HG03520 (cell line): ENCODE results near the gene ZNF594.
"Not testable (repeated sequence)": the region's sequence is repeated elsewhere in the genome, so short reads cannot be mapped to it uniquely, and the experiment has no call there.

Experiments
- ATAC-seq: cut with Tn5 transposase; IDR thresholded peaks from one replicate; pipeline ENCODE4 v1.9.1; 2021; ENCODE audit warnings: mild to moderate bottlenecking, moderate library complexity; ENCODE audit not compliant: unreplicated experiment

Gene ZNF594

DNA sequence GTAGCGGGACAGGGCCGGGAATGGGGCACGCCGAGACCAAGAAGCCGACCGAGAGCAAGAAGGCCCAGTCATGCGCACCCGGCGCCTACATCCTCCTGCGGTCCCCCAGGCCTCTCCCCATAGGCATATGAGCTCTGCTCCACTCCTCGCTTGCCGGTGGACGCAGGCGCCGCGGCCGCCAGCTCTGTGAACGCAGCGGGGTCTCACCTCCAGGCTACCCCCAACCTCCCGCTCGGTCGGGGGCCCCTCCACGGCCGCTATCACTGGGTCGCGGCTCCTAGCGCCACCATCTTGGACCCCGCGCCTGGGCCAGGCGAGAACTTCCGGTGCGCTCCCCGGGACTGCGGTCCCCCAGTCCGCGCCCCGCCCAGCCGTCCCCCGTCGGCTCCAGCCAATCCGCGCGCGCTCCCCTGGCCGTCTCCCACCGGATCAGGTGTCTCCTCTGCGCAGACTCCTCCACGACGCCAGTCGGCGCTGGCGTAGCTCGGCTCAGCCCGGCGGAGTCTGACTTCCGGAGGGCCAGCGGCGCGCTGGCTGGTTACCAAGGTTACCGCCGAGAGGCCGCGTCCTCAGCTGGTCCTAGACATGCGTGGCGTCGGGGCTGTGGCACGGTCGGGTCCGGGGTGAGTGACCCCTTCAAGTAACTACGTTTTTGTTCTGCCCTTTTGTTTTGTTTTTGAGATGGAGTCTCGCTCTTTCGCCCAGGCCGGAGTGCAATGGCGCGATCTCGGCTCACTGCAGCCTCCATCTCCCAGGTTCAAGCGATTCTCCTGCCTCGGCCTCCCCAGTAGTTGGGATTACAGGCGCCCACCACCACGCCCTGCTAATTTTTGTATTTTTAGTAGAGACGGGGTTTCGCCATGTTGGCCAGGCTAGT lies at the start of gene ZNF594:
ZNF594 (minus strand) TSS at position 328 of the 877 bp plus-strand sequence. CDS start 7,612 bp downstream, outside the sequence.
- peak; percentile 93 for ATAC-seq

DNA sequence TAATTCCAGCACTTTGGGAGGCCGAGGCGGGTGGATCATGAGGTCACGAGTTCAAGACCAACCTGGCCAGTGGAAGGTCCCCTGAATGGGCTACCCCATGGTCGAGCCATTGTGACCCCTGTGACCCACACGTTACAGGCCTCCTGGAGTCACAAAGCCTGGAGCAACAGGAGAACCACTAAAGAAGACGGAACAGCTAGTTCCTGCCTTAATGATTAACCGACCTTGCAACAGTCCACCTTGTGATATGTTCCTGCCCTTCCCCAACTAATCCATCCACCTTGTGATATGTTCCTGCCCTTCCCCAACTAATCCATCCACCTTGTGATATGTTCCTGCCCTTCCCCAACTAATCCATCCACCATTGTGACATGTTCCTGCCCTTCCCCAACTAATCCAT lies 48.1 kb upstream of the ZNF594 start:
- ATAC-seq: not testable (repeated sequence)

DNA sequence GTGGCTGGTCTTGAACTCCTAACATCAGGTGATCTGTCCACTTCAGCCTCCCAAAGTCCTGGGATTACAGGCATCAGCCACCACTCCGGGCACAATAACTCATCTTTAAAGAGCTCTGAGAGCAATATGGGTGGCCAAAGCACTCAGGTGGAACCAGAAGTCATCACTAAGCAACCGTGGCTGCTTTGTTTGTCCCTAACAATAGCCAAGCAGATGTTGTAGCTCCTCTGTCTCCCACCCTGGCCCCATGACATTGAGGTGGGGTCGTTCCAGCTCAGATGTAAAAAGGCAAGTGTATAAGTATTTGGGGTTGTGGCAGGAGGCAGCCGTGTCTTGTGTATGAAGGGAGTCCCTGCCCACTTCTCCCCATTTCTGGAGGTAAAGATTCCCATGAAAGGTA lies 46.7 kb upstream of the ZNF594 start:
- ATAC-seq: no peak

DNA sequence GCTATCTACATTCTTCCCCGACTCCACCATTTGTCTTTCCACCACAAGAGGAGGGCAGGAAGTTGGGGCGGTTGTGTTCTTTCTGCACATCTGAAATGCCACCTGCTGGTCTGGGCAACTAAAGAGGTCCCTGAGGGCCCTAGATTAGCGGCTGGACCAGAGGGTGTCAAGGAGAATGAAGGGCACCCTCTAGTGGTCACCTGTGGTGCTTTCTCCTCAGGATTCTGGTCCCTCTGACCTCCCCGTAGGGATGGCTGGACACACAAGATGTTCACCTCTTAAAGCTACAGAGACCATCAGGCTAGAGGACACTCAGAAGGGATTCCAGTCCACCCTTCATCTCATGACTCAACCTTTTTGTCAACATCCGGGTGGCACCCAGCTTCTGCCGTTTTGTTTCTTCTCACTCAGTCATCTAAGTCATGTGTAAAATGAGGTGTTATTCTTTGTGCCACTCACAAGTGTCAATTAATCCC lies 45.9 kb upstream of the ZNF594 start:
- ATAC-seq: no peak

DNA sequence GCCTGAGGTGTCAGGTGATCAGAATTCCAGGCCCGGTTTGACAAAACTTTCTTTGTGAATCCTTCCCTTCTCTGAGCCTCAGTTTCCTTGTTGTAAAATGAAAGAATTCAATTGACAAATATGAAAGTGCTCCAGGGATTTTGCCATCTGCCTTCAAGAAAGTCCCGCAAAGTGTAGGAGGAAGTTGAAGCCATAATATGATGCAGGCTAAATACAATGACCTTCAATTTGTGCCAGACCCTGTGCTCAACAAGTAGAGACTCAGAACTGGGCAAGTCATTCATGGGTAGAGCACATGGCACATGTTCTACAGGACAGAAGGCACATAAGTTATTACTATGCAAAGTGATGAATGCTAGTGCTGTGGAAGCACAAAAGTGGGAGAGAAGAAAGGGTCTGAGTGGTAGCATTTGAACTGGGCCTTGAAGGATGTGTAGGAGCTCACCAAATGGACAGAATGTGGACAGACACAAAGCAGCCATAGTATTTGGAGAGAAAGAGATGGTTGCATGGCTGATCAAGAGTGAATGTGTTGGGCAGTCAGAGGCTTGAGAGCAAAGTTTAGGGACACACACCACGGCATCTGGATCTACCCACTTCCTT lies 45.4 kb upstream of the ZNF594 start:
- ATAC-seq: no peak

DNA sequence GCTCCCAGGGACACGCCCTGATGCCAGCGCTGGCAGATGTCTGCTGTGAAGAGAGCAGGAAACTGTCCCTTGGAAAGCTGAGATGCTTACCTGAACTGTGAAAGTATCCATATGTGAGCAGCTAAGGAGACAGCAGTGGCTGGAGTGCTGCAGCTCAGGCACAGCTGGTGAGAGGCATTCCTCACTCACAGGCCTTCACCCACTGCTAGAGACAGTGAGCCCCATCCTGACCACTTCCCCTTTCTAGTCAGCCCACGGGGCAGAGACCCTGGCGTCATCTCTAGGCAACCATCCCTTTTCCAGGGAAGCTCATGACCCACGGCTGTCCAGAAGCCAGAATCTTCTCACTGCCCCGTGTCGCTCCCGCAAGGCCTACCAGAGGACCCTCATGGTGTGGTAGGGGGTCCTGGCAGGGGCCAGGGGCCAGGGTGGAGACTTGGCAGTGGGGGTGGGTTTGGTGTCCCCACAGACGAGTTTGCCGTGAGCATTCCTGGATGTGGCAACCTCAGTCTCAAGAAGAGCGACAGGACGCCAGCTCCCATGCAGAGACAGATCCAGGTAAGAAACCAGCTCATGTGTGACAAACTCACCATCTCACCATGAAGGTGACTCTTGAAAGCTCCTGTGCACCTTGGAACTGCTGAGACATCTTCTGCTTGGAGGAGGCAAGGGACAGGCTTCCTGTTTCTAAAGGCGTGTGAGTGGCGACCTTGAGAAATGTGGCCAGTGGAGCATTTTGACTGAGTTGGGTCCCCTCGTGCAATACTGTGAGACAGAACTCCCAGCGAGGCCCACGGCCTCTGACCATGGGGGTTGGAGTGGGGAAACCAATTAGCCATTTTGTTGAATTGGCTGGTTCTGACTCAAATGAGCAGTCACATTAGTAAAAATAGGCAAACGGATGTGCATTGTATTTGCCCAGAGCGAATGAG lies 43.2 kb upstream of the ZNF594 start, which contains the start of gene SCIMP:
SCIMP (minus strand) TSS at position 216 of the 932 bp plus-strand sequence; CDS start at position 111, 105 bp downstream.
- no peak for ATAC-seq

DNA sequence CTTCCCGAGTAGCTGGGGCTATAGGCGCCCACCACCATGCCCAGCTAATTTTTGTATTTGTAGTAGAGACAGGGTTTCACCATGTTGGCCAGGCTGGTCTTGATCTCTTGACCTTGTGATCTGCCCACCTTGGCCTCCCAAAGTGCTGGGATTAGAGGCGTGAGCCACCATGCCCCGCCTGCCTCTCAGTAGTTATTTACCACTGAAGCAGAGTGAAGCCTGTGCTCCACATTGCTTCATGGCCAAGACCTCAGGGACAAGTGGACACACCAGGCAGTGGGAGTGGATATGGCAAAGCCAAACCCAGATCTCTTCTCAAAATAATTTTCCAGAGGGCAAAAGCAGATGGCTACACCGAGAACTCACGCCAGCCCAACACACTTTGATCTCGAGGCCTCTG lies 41.8 kb upstream of the ZNF594 start:
- not testable (repeated sequence) for ATAC-seq

DNA sequence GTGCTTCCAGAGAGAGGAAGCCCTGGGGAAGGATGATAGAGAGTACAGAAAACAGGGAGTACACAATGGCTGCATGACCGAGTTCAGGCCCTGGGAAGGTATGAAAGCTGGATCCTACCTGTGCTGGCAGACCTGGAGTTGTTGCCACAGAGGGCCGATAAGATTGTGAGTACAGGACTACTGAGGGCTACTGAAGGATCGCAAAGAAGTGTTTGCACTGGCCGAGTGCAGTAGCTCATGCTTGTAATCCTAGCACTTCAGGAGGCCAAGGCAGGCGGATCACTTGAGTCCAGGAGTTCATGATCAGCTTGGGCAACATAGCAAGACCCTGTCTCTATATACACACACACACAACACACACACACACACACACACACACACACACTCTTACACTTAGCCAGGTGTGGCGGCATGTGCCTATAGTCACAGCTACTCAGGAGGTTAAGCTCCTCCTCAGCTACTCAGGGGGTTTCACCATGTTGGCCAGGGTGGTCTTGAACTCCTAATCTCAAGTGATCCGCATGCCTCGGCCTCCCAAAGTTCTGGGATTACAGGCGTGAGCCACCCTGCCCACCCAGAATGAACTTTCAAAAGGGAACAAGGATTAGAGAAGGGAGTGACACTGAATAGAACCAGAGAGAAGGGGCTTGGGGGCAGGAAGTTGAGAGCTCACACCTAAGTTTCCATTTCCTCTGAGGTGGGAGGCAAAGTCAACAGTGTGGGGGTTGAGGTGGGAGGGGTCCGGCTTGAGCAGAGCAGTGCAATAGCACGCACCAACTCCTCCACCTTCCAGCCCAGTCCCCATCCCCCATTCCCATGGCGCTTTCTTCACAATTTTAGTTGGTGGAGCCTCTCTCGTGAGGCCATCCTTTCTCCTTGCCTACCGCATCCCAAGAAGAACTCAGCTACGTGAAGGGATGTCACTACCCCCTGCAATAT lies 35.5 kb upstream of the ZNF594 start:
- no peak for ATAC-seq

DNA sequence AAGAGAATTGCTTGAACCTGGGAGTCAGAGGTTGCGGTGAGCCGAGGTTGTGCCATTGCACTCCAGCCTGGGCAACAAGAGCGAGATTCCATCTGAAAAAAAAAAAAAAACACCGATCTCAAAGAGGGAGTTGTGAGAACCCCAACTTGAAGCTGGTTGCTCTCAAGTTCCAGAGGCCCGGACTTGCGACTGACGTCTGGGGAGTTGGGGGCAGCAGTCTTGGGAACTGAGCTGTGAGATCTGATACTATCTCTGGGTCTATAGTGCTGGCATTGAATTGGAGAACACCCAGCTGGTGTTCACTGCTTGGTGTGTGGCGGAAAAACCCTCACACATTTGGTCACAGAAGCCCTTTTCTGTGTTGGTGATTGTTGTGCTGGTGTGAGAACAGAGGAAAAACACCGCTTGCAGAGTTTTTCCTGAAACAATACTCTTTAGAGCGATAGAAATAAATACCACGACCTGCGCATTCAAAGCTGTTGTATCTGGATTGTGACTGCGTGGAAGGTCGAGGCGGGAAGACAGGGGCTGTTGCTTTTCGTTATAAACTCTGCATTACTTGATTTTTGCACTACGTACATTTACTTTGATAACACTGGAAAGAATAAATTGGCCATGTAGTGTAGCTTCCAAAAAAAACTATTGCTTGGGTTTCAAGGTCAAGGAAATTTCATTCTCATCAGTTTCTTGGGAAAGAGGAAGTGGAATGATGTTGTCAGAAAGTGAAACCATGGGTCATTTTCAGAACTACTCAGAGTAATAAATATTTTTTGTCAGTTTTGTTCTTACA lies 34.2 kb upstream of the ZNF594 start:
- ATAC-seq: no peak

DNA sequence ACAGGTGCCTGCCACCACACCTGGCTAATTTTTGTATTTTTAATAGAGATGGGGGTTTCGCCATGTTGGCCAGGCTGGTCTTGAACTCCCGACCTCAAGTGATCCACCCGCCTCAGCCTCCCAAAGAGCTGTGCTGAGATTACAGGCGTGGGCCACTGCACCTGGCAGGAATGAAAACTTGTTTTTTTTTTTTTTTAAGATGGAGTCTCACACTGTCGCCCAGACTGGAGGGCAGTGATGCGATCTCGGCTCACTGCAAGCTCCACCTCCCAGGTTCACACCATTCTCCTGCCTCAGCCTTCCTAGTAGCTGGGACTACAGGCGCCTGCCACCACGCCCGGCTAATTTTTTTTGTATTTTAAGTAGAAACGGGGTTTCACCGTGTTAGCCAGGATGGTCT lies 30.2 kb upstream of the ZNF594 start:
- not testable (repeated sequence) for ATAC-seq

DNA sequence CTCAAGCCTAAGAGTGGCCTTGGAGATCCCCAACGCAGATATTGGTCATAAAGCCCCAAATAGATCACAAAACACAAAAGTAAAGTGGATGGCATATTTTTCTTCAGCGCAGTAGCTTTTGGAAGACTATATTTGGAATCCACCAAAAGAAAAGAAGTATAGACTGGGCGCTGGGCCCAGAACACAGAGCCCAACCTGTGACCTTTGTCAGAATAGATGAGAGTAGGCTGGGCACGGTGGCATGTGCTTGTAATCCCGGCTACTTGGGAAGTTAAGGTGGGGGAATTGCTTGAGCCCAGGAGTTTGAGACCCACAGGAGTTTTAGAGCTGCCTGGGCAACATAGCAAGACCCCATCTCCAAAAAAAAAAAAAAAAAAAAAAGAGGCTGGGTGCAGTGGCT lies 28.4 kb upstream of the ZNF594 start:
- ATAC-seq: no peak

DNA sequence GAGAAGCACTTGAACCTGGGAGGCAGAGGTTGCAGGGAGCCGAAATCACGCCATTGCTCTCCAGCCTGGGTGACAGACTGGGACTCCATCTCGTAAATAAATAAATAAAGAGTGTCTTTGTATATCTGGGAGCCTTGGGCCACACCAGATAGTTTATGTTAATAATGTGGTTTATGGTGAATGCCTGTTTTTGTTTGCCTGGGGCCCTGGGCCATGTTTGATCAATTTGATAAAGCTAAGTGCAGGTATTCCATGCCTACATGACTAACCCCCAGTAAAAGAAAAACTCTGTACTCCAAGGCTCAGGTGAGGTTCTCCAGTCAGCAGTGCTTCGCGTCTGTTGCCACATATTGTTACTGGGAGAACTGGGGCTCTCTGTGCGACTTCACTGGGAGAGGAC lies 27.9 kb upstream of the ZNF594 start:
- ATAC-seq: no peak

DNA sequence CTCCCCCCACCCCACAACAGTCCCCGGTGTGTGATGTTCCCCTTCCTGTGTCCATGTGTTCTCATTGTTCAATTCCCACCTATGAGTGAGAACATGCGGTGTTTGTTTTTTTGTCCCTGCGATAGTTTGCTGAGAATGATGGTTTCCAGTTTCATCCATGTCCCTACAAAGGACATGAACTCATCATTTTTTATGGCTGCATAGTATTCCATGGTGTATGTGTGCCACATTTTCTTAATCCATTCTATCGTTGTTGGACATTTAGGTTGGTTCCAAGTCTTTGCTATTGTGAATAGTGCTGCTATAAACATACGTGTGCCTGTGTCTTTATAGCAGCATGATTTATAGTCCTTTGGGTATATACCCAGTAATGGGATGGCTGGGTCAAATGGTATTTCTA lies 25.9 kb upstream of the ZNF594 start:
- not testable (repeated sequence) for ATAC-seq

DNA sequence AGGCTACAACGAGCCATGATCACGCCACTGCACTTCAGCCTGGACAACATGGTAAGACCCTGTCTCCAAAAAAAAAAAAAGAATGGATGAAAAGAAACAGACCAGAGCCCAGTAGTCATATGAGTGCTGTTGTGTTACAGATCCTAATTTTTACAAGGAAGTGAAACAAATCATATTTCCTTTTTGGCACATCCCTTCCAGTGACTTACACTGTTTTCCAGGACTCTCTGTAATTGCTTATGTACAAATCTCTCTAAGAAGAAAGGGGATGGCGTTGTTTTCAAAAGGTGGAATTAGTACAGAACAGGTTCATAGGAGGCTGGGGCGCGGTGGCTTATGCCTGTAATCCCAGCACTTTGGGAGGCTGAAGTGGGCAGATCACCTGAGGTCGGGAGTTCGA lies 19.8 kb upstream of the ZNF594 start:
- no peak for ATAC-seq

DNA sequence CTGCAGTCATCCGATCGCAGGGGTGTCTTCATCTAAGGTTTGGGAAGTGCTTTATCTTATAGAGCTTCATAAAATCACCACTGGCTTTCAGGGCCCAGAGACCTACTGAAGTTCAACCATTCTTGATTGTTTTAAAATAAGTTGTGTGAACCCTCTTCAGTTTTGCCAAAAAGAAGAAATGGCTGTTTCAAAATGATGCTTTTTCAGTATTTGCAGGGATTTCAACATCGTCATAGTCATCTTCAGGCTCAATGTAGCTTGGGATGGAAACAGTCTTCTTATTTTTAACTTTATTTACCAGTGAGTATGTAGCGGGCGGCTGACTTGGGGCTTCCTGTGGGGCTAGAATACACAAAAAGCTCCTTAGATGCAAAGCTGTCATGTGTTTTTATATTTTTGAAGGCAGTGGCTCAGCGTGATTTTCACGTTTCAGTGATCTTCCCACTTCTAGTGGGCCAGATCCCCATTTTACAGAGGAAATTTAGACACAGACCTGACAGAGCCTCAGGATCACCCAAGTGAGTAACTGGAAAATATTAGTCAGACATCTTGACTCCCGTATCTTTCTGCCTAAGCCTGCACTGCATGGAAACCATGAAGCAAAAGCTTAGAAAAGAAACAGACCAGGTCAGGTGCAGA lies 19.1 kb upstream of the ZNF594 start:
- no peak for ATAC-seq

DNA sequence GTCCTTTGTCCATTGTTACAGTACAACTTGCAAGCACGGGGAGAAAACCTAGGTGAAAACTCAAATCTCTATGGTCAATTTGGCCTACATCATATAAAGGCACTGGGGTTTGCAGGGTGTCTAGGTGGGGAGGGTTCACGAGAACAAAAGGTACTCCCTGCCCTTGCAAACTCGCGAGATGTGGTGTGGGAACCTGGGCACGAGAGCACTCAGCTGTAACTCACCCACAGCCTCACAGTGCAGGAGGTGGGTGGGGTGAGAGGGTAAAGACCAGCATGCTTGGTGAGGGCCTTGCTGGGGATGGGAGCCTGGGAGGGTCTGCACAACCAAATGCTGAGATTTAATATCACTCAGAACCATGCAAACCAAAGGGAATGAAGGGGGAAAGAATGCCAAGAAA lies 18.4 kb upstream of the ZNF594 start:
- no peak for ATAC-seq

DNA sequence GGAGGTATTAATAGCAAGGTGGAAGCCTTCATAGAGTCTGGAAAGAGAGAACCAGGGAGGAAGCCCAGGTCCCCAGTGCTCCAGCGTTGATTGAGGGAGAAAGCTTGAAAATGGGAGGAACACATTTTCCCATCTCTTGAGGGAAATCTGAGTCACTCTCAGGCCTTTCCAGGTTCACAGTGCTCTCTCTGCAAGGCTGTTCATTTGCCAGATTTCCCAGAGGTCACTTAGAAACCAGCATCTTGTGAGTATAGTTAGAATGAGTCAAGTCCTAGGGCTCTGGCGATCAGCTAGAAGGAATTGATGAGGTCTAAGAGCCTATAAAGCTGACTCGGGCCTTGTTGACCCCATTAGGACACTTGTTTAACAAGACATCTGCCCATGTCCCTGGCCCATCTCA lies 17.7 kb upstream of the ZNF594 start:
- no peak for ATAC-seq

DNA sequence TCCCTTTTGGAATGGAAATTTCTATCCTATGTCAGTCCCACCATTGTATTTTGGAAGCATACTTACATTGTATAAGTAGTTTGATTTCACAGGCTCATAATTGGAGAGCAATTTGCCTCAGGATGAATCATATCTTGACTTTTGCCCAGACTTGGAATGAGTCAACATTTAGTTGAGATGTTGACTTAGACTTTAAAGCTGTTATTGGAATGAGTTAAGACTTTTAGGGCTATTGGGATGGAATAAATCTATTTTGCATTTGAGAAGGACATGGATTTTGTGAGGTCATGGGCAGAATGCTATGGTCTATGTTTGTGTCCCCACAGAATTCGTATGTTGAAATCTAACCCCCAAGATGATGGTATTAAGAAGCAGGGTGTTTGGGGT lies 12.2 kb upstream of the ZNF594 start:
- ATAC-seq: no peak
